ENCODE results near the gene ZNF76. TPM values are rescaled to one million over a fixed set of nuclear protein-coding genes. Genes with fewer than 3 reads are reported as not detected.

ZNF76 gene
- 22.1 and 23.6 TPM in 2 replicates for total RNA-seq

DNA sequence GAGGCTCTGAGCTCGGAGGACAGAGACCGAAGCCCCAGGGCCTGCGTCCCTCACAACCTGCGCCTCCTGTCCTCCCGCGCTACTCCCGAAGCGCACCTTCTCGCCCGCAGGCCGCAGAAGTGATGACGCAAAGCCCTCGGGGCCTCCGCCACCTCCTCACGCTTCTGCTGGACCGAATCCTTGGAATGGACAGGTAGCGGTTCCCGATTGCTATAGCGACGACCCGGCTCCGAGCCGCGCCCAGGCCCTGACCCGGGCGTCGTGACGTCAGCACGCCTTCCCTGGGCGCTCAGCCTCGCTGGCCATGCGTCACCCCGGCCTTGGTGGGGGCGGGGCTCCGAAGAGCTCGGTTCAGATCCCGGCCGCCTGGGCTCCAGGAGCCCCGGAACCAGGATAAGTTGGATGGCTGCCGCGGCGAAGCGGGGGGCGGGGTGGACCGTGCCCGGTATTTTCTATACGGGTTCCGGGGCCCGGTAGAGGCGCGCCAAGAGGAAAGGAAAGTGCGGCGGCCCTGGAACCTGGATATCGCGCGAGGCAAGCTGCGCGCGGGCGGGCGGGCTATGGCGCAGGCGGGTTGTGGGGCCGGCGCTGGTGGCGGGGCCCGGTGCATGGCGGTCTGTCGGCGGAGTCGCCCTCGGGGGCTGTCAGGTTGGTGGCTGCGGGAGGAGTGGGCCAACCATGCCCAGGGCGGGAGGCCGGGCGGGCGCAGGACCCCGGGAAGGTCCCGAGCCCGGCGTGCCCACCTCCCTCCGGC is at the start of gene ZNF76:
Gene ZNF76 (plus strand): TSS at position 542 of the 754 bp plus-strand sequence. CDS start 21,417 bp downstream, outside the sequence.

GRCh38 chr6:35213824-35214756 is 45.4 kb upstream of the ZNF76 start, which contains the start of gene SCUBE3:
Gene SCUBE3, plus strand, starts transcription at chr6:35213956. Its CDS starts 463 bp downstream, at chr6:35214419.

GRCh38 chr6:35297601-35298481 is 38.3 kb downstream of the ZNF76 start, which contains the start of gene DEF6:
Gene DEF6, plus strand, starts transcription at chr6:35297818. Its CDS starts 39 bp downstream, at chr6:35297857.

DNA sequence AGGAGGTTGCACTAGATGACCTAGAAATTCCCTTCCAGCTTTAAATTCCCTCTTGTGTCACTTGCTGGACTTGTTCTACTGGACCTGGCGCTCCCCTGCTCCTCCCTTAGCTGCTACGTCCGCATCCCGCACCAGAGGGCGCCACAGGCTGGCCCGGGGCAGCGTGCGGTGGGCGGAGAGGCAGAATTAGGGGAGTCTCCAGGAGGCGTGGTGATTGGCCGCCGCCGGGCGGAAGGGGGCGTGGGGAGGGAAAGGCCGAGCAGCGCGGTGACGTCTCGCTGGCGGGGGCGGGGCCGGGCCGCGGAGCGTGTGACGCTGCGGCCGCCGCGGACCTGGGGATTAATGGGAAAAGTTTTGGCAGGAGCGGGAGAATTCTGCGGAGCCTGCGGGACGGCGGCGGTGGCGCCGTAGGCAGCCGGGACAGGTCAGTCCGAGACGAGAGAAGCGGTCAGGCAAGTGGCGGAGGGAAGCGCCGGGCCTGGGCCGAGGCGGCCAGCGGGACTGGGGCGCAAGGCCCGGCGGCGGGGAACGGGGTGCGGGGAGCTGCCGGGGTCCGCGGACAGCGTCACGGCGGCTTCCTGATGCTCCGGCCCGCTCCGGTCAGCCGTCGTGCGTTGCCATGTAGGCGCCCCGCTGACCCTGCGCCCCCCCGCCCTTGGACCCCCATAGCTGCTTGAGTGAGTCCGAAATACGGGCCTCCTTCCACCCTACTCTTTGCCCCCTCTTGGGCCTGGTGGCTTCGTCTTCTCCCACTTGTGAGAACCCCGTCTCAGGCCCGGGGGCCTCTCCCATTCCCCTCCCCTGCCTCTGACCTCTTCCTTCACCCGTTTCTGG is 82.9 kb downstream of the ZNF76 start, which contains the start of gene PPARD:
Gene PPARD (plus strand): TSS at position 301 of the 834 bp plus-strand sequence. CDS start 68,530 bp downstream, outside the sequence.

Other genes starting within 250 kb of the ZNF76 start
- 0.22 TPM in 1 of 2 replicates, not detected in the other for gene TCP11, start 118.4 kb upstream of the ZNF76 start, total RNA-seq
- gene SCUBE3, start 45.8 kb upstream of the ZNF76 start, total RNA-seq, result 1.0 and 1.4 TPM in 2 replicates
- 0.33 and 1.5 TPM in 2 replicates for gene DEF6, start 38.1 kb downstream of the ZNF76 start, total RNA-seq
- 5.2 and 6.0 TPM in 2 replicates for gene PPARD, start 82.8 kb downstream of the ZNF76 start, total RNA-seq
- gene FANCE, start 192.6 kb downstream of the ZNF76 start, total RNA-seq, result 12.2 and 13.3 TPM in 2 replicates
- 1,818 and 2,228 TPM in 2 replicates for gene RPL10A, start 208.7 kb downstream of the ZNF76 start, total RNA-seq
- gene TEAD3, start 237.3 kb downstream of the ZNF76 start, total RNA-seq, result 0.17 and 0.22 TPM in 2 replicates

Data from dermis lymphatic vessel endothelial cell (primary cell).